Measurements from ENCODE around the gene ARTN. TPM values are rescaled to one million over a fixed set of nuclear protein-coding genes. Genes with fewer than 3 reads are reported as not detected.

Gene ARTN
- total RNA-seq, 1 donor from 2014 or later = not detected

- H3K27ac ChIP-seq = no peak overlapping the region
- no peaks in the 10 kb centered on the region for H3K9me3 ChIP-seq
- H3K27me3 ChIP-seq = no peaks in the 10 kb centered on the region
- DNase-seq (ENCODE audit: low spot score in 2 of 2) = no peak
- no peak for TF ChIP-seq CTCF (IDR thresholded peaks at IDR 0.05)
- intact Hi-C loops (cut with DNase I) = no loop called here
- H3K4me3 ChIP-seq = no peak overlapping the region
- H3K36me3 ChIP-seq = peaks cover 40 to 52% of the 10 kb centered on the region in 2 donors
- H3K4me1 ChIP-seq = no peaks in the 10 kb centered on the region
Measured at GRCh38 chr1:43956234-43956633, 22.6 kb downstream of the ARTN start.

GRCh38 chr1:43957407-43958040, 23.9 kb downstream of the ARTN start:
- H3K36me3 ChIP-seq = peaks cover 53 to 63% of the 10 kb centered on the region in 2 donors
- H3K4me3 ChIP-seq = no peak overlapping the region
- H3K27ac ChIP-seq = no peak overlapping the region
- H3K27me3 ChIP-seq = no peaks in the 10 kb centered on the region
- intact Hi-C loops (cut with DNase I) = no loop called here
- H3K4me1 ChIP-seq = no peaks in the 10 kb centered on the region
- H3K9me3 ChIP-seq = no peaks in the 10 kb centered on the region
- no peak for TF ChIP-seq CTCF (IDR thresholded peaks at IDR 0.05)
- no peak for DNase-seq (ENCODE audit: low spot score in 2 of 2)

GRCh38 chr1:43958351-43959255, 25.0 kb downstream of the ARTN start:
- Histone ChIP-seq H3K4me3 (no peak overlapping the region), H3K27ac (no peak overlapping the region), H3K27me3 (no peaks in the 10 kb centered on the region), H3K36me3 (peaks cover 54 to 69% of the 10 kb centered on the region in 2 donors), H3K4me1 (no peaks in the 10 kb centered on the region), H3K9me3 (no peaks in the 10 kb centered on the region)
- TF ChIP-seq CTCF (IDR thresholded peaks at IDR 0.05) = no peak
- no peak for DNase-seq (ENCODE audit: low spot score in 2 of 2)
- intact Hi-C loops (cut with DNase I) = no loop called here

- no peak overlapping the region for H3K27ac ChIP-seq
- DNase-seq (ENCODE audit: low spot score in 2 of 2) = no peak
- H3K4me3 ChIP-seq = no peak overlapping the region
- H3K36me3 ChIP-seq = peaks cover 62 to 79% of the 10 kb centered on the region in 2 donors
- H3K27me3 ChIP-seq = no peaks in the 10 kb centered on the region
- TF ChIP-seq CTCF (IDR thresholded peaks at IDR 0.05) = no peak
- no peaks in the 10 kb centered on the region for H3K9me3 ChIP-seq
- H3K4me1 ChIP-seq = no peaks in the 10 kb centered on the region
- intact Hi-C loops (cut with DNase I) = no loop called here
Measured at GRCh38 chr1:43960798-43961197, 27.2 kb downstream of the ARTN start.

- DNase-seq (ENCODE audit: low spot score in 2 of 2) = no peak
- H3K4me3 ChIP-seq = no peak overlapping the region
- peaks cover 62 to 75% of the 10 kb centered on the region in 2 donors for H3K36me3 ChIP-seq
- intact Hi-C loops (cut with DNase I) = no loop called here
- no peak overlapping the region for H3K27ac ChIP-seq
- TF ChIP-seq CTCF (IDR thresholded peaks at IDR 0.05) = no peak
- no peaks in the 10 kb centered on the region for H3K27me3 ChIP-seq
- H3K9me3 ChIP-seq = no peaks in the 10 kb centered on the region
- no peaks in the 10 kb centered on the region for H3K4me1 ChIP-seq
Measured at GRCh38 chr1:43961692-43962091, 28.1 kb downstream of the ARTN start.

Data from ascending aorta (tissue), 2 donors.